Breast epithelium (tissue), 3 donors: ENCODE data around the gene SMARCD3.

Experiments
- CTCF ChIP-seq, 3 donors: fragments of 450-650 bp; IDR thresholded peaks; one replicate each; pipeline ENCODE4 v1.5.1; 2016 to 2017; ENCODE audit warnings: antibody characterized with exemption in 3 of 3, mild to moderate bottlenecking in 3 of 3, moderate library complexity in 3 of 3
- POLR2AphosphoS5 ChIP-seq, 3 donors: sonication (generic); formaldehyde crosslinking; IDR thresholded peaks; one replicate each; pipeline ENCODE4 v1.6.1; 2017; ENCODE audit warnings: antibody characterized with exemption in 3 of 3

- TF ChIP-seq CTCF (IDR thresholded peaks at IDR 0.05) = no peak
- no peak for TF ChIP-seq POLR2AphosphoS5 (IDR thresholded peaks at IDR 0.05)
Measured at GRCh38 chr7:151260471-151260870, 12.0 kb upstream of the SMARCD3 start.
